ENCODE results near the gene SDHAF2.
"Not testable (repeated sequence)": the region's sequence is repeated elsewhere in the genome, so short reads cannot be mapped to it uniquely, and the experiment has no call there.

The SDHAF2 gene

GRCh38 chr11:61429691-61430582 lies at the start of gene SDHAF2, which contains the start of gene CPSF7:
SDHAF2 (plus strand) TSS chr11:61430124; CDS start chr11:61430147, 23 bp downstream.
CPSF7 (minus strand) TSS chr11:61429975; CDS start chr11:61429235, 740 bp downstream.
- in situ Hi-C loops (cut with MboI; ENCODE audit: low pct_unique_long_range_greater_than_20kb, low sequenced_read_pairs), result no loop called here
- DNase-seq, result peak; percentile 94

DNA sequence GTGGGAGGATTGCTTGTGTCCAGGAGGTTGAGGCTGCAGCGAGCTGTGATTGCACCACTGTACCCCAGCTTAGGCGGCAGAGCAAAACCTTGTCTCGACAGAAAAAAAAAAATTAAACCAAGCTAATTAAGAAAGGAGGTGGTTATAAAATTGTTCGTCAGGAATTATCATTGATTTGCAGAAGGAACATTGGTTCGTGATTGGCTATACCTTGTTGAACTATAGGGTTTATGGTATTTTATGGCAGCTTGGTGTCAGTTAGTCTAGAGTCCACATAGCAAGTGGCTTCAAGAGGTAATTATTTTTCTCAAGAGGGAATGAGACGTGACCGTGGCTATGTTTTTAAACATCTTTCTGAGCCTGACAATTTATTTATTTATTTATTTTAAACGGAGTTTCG lies 49.0 kb upstream of the SDHAF2 start:
- DNase-seq, result no peak
- in situ Hi-C loops (cut with MboI; ENCODE audit: low pct_unique_long_range_greater_than_20kb, low sequenced_read_pairs), result no loop called here

GRCh38 chr11:61383859-61384258 lies 46.1 kb upstream of the SDHAF2 start:
- in situ Hi-C loops (cut with MboI; ENCODE audit: low pct_unique_long_range_greater_than_20kb, low sequenced_read_pairs); DNase-seq: not testable (repeated sequence)

- DNase-seq, result peak; percentile 43
- in situ Hi-C loops (cut with MboI; ENCODE audit: low pct_unique_long_range_greater_than_20kb, low sequenced_read_pairs), result no loop called here
Observed at GRCh38 chr11:61384271-61385242, 45.4 kb upstream of the SDHAF2 start.

- in situ Hi-C loops (cut with MboI; ENCODE audit: low pct_unique_long_range_greater_than_20kb, low sequenced_read_pairs), result no loop called here
- no peak for DNase-seq
Observed at GRCh38 chr11:61390161-61390560, 39.8 kb upstream of the SDHAF2 start.

- peak; percentile 41 for DNase-seq
- in situ Hi-C loops (cut with MboI; ENCODE audit: low pct_unique_long_range_greater_than_20kb, low sequenced_read_pairs), result no loop called here
Observed at GRCh38 chr11:61392981-61393595, 36.8 kb upstream of the SDHAF2 start.

GRCh38 chr11:61401173-61401572 lies 28.8 kb upstream of the SDHAF2 start:
- in situ Hi-C loops (cut with MboI; ENCODE audit: low pct_unique_long_range_greater_than_20kb, low sequenced_read_pairs), result no loop called here
- DNase-seq, result no peak

DNA sequence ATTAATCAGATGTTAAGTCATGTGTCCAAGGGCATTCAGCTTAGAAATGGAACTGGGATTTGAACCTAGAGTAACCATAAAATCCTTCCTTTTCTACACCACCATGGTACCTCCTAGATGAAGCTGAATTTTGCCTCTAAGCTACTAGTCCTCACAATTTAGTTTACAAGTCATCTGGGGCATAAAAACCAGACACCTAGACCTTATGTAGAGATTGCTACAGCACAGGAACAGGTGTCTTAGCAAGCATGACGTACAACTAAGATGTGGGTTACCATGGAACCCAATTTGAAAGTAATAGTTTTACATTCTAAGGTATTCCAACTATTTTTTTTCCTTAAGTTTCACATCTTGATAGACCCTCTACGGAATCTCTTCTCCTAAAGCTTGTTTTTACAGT lies 28.4 kb upstream of the SDHAF2 start:
- DNase-seq, result no peak
- in situ Hi-C loops (cut with MboI; ENCODE audit: low pct_unique_long_range_greater_than_20kb, low sequenced_read_pairs), result no loop called here

DNA sequence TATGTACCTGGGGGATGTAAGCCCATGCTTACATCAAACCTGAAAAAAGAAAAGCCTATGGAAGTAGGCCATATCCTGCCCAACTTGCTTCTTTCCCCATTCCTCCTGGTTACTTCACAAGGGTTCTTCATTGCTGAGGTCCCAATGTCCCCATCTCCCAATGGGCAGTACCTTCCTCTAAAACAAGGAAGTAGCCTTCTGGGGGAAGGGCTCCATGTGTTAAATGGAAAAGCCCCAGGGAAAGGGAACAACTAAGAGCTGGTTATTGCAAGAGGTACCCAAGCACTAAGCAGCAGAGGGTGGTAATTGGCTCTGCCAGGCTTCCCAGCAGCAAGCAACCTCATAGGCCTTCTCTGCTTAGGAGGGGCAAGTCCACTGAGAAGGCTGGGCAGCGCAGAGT lies 26.3 kb upstream of the SDHAF2 start:
- in situ Hi-C loops (cut with MboI; ENCODE audit: low pct_unique_long_range_greater_than_20kb, low sequenced_read_pairs), result no loop called here
- DNase-seq, result no peak

GRCh38 chr11:61404103-61404502 lies 25.8 kb upstream of the SDHAF2 start:
- no peak for DNase-seq
- in situ Hi-C loops (cut with MboI; ENCODE audit: low pct_unique_long_range_greater_than_20kb, low sequenced_read_pairs), result no loop called here

GRCh38 chr11:61404641-61405040 lies 25.3 kb upstream of the SDHAF2 start:
- in situ Hi-C loops (cut with MboI; ENCODE audit: low pct_unique_long_range_greater_than_20kb, low sequenced_read_pairs), result no loop called here
- DNase-seq, result no peak

- no peak for DNase-seq
- in situ Hi-C loops (cut with MboI; ENCODE audit: low pct_unique_long_range_greater_than_20kb, low sequenced_read_pairs), result no loop called here
Observed at GRCh38 chr11:61406067-61406466, 23.9 kb upstream of the SDHAF2 start.

DNA sequence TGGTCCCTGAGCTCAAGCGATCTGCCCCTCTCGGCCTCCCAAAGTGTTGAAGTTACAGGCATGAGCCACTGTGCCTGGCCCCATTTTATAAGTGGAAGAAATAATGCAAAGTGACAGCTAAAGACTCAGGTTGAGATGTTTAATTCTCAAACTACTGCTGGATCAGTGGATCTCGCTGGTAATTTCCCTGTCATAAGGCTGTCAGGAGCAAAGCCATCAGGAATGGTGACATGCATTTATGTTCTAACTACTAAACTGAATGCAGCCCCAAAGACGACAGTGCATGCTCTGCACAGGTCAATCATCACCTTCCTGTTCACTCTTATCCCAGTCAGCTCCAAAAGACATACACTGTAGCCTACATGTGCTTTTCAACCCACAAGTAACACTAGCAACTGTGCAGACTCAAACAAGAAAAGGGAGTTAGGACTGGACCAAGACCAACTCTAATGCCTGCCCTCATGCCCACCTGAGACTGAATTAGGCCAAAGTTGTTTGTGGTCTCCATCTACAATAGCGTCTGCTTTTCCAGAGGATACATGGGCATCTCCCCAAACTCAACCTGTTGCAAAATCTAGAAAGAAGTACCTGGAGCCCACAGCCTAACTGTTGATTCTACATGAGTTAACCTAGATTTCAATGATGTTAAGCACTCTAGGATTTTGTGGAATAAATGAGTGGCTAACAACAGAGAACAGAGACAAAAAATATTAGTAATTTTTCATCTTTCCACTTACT lies 22.8 kb upstream of the SDHAF2 start:
- in situ Hi-C loops (cut with MboI; ENCODE audit: low pct_unique_long_range_greater_than_20kb, low sequenced_read_pairs), result no loop called here
- DNase-seq, result no peak

- in situ Hi-C loops (cut with MboI; ENCODE audit: low pct_unique_long_range_greater_than_20kb, low sequenced_read_pairs), result no loop called here
- no peak for DNase-seq
Observed at GRCh38 chr11:61411589-61411988, 18.3 kb upstream of the SDHAF2 start.

DNA sequence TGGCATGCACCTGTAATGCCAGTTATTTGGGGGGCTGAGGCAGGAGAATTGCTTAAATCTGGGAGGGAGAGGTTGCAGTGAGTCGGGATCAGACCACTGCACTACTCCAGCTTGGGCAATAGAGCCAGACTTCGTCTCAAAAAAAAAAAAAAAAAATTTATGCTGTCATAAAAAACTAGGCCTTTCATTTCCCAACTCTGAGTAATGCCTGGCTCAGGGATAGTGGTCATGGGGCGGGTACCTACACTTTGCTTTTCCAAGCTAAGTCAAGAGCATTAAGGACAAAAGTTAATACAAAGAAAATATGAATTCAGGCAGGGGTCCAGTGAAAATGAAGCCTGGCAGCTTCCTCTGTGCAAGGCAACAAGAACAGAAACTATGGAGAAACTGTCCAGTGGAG lies 16.4 kb upstream of the SDHAF2 start:
- in situ Hi-C loops (cut with MboI; ENCODE audit: low pct_unique_long_range_greater_than_20kb, low sequenced_read_pairs), result no loop called here
- no peak for DNase-seq

DNA sequence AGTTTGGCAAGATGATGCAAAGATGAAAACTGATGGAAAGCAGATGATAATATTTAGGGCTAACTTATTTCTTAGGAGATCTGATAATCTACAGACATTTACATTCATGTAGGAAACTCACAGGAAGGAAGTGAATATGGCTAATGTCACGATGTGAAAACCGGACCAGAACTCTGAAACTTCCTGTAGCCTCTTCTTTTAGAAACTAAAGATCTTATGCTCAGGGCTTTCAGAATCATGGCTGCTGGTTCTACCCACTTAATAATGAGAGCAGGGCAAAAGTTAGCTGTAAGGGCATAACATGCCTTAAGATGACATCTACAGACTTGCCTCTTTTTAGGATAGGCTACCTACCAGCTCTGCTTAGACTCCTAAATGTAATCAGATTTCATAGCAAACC lies 15.4 kb upstream of the SDHAF2 start:
- in situ Hi-C loops (cut with MboI; ENCODE audit: low pct_unique_long_range_greater_than_20kb, low sequenced_read_pairs), result no loop called here
- DNase-seq, result no peak

DNA sequence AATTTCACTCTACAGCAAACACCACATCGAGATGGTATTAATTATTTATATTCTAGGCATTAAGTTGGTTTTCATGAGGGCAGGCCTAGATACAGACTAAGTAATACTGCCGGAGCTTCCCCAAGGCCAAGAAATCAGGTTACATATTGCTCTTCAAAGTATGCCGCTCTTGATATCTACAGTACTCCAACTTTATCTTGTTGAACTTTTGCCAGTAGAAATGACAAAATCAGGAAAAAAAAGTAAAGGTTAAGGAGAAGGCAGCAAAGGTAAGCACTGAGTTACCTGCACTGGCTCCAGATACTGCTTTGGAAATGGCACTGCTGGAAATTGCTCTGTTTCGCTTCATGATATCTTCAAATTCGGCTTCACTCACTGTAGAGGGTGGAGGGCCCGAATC lies 14.5 kb upstream of the SDHAF2 start:
- in situ Hi-C loops (cut with MboI; ENCODE audit: low pct_unique_long_range_greater_than_20kb, low sequenced_read_pairs), result no loop called here

GRCh38 chr11:61416941-61417340 lies 13.0 kb upstream of the SDHAF2 start:
- DNase-seq, result no peak
- in situ Hi-C loops (cut with MboI; ENCODE audit: low pct_unique_long_range_greater_than_20kb, low sequenced_read_pairs), result no loop called here

More for the DNA sequence above, 14.5 kb upstream of the SDHAF2 start:
- no peak for DNase-seq

- in situ Hi-C loops (cut with MboI; ENCODE audit: low pct_unique_long_range_greater_than_20kb, low sequenced_read_pairs), result no loop called here
- no peak for DNase-seq
Observed at GRCh38 chr11:61417670-61418069, 12.3 kb upstream of the SDHAF2 start.
